Measurements from ENCODE around the gene DNAJC27.

Gene DNAJC27

DNA sequence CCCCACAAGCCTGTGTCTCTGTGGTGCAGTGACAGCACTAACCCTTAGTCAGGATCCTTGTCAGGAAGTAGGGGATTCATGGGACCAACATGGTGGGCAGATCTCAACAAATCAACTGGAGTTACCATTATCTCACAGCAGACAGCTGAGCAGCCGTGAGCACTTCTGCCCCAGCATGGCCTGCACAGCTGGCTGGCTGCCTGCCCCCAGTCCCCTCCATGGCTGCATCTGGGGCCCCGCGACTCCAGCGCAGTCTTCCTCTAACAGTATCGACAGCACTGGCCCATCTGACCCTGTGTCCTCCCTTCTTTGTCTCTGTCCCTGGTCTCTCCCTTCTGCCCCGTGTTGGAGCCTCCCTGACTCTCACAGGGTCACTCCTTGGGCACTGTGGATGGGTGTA lies 47.0 kb downstream of the DNAJC27 start:
- no peak for DNase-seq

DNA sequence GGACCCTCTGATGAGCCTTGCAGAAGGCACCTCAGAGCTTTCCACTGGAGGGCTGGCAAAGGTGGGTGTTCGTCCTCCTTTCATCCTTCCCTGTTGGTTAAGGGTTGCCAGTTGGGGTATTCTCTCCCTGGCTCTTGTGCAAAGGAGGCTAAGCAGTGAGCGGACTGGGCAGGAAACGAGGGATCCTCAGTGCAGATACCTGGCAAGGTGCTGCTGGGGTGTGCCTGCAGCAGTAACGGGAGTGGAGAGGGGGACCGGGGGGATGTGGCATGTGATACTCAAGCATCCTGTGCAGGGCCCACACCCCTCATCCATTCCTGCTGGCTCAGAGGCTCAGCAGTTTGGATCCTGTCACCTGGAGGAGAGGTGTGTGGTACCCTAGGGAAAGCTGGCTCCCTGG lies 47.5 kb downstream of the DNAJC27 start:
- DNase-seq = no peak

DNA sequence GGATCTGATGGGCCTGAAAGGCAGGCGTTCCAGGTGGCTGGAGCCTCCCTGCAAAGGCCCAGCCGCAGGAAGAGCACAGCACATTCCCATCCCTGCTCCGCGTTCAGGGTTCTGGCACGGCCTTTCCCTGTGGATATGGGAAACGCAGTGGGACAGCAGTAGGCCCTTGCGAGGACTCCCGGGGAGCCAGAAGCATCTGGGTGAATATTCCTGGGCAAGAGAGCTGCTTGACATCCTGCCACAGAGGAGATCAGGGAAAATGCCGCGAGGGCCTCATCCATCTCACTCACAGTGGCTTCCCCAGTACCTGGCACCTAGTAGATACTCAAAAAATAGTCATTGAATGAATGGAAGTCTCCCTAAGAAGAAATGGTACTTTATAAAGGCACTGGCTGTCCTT lies 48.6 kb downstream of the DNAJC27 start:
- no peak for DNase-seq

DNA sequence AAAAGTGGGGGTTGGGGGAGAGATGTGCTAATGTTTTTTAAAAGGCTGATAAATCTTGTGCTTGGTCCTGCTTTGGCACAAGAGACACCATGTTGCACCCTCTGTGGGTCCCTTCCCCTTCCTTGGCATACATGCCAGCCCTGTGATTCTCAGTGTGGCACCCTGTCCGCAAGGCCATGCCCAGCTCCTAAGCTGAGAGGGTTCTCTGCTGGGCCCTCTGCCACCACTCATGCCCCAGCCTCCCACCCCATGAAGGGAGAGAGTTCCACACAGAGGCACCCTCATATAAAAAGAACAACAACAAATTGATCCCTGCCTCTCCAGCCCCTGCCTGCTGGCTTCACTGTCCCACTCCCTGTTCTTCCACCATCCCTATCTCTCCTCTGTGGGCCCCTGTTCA lies 49.2 kb downstream of the DNAJC27 start:
- DNase-seq = no peak

DNA sequence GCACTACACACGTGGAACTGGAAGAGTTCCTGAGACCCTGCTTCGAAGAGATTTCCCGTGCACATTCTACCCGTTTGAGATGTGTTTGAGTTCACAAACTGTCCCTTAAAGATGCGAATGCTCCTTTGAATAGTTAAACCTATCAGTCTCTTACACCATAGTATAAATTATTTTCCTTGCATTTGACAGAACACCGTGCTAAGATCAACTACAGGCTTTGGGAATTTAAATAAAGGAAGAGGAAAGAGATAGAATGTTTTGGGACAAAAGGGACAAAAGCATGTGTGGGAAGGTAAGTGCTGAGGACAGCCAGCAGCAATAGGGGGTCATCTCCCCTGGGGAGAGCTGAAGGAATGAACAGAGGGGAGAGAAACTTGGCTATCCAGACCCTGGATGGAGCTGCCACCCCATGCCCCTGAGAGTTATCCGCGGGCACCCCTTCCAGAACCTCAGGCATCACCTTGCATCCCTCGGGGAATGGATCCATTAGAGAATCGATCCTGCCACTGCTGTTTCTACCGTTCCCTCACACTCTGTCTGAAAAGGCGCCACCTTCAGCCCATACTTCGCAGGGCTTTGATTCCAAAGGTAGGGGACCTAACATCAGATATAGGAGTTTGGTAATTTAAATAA lies 50.8 kb downstream of the DNAJC27 start:
- DNase-seq = peak in 1 of 2 experiments; percentile 34

DNA sequence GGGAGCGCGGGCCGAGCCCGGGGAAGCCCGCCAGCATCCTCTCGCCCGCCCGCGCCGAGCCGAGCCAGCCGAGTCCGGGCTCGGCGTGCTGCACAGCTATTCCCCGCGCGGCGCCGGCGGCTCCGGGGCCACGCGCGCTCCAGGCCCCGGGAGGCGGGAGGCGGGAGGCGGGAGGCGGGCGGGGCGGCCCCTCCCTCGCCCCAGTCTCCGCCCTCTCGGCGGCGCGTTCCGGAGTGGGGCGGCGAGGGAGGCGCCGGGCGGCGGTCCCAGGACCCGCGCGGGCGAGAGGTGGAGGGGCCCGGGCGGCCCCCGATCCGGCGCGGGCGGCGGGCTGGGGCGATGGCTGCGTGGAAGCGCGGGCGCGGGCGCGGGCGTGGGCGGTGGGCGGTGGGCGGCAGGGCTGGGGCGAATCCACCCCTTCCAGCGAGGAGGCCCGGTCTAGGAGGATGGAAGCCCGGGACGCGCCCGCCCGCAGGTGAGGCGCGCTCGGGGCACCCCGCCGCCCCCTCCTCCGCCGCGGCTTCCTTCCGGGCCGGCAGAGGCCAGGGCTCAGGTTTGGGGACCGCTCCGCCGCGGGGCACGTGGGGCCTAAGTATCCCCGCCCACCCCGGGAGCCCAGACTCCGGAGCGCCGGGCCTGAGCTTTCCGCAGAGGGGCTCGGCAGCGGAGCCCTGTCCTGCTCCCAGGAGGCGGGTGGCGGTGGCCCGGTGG lies 51.5 kb downstream of the DNAJC27 start, which contains the start of gene ADCY3:
Gene ADCY3, minus strand, starts transcription at position 140 of the 711 bp plus-strand sequence. CDS start 1,250 bp downstream, outside the sequence.
- DNase-seq = peak in 1 of 2 experiments; percentile 44

DNA sequence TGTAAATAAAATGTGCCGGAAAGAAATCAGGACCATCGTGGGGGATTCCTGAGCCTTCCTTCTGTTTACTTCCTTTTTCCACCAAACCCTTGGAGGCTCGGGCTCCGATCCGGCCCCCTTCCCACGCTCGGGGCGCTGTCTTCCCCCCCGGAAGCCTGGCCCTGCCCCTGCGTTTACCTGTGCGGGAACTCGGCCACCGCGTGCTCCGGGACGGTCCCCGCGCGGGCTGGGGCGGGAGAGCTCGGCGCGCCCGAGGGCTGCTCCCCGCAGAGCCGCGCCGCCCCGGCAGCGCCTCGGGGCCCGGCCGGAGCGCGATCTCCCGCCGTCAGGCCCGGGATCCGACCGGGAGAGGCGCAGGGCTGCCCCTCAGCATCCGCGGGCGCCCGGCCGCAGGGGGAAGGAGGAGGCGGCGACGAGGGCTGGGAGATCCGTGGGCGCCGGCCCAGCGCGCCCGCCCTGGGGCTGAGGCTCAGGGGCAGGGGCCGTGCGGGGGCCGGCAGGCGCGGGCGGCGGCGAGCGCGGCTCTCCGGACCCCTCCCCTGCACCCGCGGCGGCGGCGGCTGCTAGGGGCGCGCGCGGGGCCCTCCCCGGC lies 52.2 kb downstream of the DNAJC27 start:
- no peak for DNase-seq

DNA sequence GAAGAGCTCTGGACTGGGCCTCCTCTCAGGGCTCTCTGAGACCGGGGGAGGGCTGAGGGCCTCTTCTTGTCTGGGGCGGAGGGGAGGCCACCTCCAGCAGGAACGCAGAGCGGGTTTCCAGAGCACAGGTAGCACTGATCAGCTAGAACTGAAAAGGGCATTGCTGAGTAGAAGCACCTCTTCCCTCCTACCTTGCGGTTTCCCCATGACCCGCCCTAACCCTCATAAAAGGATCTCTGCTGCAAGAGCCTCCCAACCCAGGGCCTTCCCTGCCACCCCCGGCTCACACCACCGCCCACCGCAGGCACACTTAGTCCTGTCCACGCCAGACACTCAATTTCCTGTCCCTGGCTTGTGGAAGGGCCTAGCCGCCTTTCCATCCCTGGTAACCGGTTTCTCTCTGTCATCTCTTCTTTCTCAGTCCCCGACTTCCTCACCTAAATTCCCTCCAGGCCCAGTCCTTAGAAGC lies 52.7 kb downstream of the DNAJC27 start:
- DNase-seq = no peak

DNA sequence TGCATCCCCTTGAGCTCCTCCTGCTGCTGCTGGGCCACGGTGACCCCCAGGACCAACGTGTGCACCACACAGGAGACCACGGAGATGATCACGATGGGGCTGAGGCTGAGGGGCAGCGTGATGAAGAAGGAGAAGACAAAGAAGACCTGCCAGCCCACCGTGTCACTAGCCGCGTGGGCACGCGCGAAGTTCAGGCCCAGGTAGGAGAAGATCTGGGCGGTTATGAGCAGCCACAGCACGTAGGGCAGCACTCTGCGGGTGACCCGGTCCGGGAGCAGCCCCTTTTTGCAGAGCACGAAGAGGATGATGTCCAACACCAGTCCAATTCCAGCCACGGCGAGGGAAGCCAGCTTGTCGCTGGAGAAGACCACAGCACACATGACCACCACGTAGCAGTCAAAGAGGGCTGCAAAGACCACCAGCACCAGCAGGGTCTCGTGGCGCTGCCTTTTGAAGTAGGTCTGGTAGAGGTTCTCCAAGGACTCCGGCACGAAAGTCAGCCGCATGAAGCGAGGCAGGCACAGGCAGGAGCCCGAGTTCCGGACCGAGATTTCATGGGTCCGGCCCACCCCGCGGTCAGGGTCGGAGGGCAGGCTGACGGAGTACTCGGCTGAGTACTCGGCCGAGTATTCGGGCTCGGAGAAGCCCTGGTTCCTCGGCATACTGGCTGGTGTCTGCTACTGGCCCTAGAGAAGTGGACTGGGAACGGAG lies 53.3 kb downstream of the DNAJC27 start:
- DNase-seq = no peak

DNA sequence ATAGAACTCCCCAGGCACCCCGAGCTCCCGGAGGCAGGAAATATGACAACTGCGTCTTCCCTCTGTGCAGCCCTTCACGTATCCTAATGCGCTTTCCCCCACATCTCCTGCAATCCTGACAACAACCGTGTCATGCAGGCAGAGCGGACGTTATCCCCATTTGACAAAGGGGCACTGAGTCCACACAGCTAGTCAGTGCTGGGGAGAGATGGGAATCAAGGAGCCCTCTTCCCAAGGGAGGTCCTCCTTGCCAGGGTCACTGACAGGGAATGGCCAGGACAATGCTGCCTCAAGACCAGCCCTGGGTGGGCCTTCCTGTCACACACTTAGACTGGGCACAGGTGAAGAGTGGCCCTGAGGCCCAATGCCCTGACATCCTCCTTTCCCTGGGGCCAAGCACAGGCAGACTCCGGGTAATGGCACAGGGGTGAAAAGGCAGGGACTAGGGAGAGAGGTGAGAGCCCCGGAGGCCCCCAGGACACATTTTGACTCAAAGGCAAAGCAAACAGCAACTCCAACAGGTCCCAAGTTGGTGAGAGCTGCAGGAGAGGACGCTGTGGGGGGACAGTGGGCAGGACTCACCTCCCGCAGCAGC lies 53.9 kb downstream of the DNAJC27 start:
- DNase-seq = no peak

DNA sequence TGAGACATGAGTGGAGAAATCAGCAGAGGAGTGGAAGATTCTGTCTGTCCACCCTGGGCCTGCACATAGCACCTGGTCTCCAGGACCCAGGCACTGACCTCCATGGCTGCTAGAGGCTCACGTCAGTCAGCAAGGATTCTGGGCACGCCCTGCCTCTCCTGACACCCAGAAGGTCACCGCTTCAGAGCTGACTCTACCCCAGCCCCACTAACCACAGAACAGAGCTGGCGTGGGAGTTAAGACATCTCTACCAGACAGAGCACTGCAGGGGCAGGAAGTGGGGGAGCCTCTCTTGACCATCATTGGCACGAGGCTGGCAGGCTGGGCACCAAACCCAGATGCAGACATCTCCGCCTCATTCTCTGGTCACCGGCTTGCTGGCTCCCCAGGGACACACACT lies 54.7 kb downstream of the DNAJC27 start:
- DNase-seq = no peak

DNA sequence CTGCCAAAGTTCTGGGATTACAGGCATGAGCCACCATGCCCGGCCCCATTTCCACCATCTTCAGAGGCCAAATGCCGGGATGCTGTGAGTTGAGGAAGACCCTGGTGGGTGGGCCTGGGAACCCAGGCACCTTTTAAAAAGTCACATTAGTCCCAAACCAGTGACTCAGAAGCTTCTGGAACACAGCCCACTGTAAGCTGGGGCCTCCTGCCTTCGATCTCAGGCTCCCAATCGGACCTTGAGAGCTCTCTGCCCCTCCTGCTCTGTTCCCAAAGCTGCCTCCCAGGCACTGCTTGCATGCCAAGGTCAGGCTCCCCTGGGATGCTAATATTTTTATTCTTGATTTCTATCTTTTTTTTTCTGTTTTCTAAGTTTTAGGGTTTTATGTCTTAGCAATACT lies 56.0 kb downstream of the DNAJC27 start:
- DNase-seq = no peak

DNA sequence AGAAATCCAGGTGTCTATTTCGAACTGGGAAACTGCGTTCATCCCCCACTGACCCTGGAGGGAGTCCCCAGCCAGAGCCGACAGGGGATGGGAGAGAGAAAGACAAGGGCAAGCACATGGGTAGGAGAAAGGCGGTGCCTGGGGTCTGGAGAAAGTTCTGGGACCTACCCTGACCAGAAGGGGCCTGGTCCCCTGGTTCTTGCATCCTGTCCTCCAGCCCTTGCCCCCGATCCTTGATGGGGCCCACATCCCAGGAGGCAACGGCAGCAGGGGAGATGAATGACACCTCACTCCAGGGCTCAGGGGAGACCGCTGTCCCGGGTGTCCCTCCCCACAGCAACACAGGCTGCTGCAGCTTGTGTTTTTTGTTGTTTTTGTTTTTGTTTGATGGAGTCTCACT lies 56.6 kb downstream of the DNAJC27 start:
- no peak for DNase-seq

DNA sequence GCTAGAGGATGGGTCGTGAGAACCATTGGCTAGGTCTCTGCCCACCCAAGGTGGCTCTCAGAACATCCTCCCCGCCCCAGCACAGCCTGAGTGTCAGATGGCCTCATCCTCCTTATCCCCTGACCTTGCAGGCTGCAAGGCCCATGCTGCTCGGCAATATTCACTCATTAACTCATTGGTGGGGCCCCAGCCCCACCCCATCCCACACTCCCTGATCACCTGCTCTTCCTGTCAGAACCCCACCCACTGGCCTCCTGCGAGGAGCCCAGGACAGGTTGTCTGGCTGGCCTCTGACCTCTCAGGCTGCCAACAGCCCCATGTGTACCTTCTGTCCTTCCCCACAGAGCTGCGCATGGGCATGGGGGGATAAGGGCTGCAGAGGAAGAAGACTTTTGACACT lies 57.0 kb downstream of the DNAJC27 start:
- no peak for DNase-seq

DNA sequence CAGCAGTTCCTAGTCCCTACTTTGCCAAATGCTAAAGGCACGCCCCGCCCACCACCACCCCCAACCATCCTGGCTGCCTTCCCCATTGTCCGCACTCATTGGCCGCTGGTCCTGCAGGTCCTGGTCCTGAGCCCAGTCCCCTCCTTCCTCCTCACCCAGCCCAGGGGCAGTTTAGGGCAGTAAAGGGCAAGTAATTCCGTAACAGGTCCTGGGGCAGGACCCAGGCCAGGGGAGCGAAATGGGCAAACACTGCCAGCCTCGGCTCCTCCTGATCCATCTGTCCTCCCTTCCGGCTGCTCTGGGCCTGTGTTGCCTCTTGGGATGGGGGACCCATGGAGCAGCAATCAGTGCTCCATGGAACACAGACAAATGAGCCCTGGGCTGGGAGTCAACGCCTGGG lies 57.8 kb downstream of the DNAJC27 start:
- no peak for DNase-seq

DNA sequence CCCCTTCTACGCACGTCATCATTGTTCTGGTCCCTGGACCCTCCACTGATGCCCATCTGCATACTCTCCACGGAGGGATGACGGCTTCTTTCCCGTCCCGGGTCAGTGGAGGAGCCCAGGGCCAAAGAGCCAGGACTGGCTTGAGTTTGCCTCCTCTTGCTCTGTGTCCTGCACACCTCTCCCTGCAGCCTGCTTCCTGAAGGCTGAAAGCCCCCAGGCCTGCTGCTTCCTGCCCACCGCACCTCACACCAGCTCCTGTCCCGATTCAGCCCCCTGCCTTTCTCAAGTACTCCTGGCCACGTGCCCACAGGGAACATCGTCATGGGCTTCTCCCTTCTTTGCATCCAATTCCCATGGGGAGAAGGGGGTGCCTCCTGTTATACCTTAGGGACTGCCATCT lies 58.8 kb downstream of the DNAJC27 start:
- DNase-seq = no peak

DNA sequence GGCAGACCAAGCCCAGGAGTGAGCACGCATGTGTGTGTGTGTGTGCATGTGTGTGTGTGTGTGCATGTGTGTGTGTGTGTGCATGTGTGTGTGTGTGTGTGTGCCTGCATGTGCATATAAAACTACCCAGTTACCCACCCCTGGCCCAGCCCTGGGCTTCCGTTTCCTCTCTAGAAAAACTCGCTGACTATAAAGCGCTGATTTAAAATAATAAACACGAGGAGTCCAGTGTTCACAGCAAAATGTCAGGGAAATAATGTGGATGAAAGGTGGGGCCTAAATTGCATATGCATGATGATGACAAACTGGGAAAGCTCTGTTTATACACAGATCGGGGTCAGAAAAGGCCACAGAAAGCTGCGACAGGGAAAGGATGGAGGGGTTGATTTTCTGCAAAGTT lies 59.2 kb downstream of the DNAJC27 start:
- DNase-seq = no peak

DNA sequence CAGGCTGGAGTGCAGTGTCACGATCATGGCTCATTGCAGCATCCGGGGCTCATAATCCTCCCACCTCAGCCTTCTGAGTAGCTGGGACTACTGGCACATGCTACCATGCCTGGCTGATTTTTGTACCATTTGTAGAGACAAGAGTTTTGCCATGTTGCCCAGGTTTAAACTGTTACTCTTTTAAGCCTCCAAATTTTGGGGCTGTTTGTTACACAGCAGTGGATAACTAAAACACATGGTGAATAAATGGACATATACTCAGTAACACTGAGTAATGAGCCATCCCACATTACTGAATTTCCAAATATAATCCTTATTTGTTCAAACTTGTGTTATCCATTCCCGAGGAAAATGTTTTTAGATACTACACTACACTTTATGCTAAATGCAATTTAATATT lies 61.5 kb downstream of the DNAJC27 start:
- no peak for DNase-seq

DNA sequence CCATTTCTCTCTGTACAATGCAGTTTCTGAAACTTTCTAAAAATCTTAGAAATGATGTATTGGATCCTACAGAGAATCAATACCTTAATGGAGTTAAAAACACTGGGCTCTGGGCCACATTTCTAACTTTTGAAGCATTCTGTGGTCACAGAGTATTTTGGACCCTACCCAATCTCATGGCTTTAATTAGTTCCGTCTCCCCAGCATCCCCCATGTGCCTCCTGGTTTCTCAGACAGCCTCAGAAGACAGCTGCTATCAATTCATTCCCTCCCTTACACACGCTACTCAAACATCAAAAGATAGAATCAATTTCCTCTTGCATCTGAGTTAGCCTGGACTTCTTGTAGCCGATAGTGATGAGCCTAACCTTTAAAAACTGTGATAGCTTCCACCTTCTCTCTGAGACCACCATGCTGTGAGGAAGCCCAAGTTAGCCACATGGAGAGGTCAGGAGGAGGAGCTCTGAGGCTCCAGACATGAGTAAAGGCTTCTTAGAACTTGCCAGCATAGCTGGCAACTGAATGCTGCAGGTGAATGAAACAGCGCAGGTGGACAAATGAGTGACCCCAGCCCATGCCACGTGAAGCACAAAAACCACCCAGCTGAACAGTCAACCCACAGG lies 62.1 kb downstream of the DNAJC27 start:
- no peak for DNase-seq

DNA sequence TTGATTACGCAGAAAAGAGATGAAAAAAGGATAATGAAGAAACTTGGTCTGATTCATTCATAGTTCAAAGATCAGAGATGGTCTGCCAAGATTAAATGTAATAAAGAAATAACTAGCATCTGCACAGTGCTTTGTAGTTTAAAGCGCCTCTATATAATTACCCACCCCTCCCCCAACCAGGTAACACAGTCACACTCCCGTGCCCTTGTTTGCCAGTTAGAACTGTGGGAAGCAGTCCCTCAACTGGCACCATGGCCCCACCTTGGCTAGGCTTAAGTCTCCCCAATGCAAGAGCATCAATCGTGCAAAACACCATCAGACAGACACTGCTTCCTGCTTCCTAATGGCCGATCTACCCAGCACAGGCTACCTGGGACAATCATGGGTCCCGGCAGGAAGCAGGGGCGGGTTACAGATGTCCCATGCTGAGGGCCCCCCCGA lies 63.3 kb downstream of the DNAJC27 start:
- no peak for DNase-seq

DNA sequence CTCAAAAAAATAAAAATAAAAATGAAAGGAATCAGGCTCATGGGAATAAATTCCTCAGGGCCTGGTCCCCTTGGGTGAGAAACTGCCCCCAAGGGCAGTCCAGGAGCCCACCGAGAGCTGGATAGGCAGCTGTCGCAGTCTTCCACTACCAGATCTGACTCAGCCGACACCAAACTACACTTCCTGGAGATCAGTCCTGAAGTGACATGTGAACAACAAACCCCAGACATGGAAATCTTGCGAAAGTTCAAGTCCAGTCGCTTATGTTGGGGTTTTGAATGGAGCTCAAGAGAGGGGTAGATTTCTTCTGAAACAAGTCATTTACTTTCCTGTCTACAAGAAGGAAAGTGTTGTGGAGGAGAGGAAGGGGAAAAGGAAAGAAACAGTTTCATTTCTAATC lies 64.6 kb downstream of the DNAJC27 start:
- DNase-seq = no peak

DNA sequence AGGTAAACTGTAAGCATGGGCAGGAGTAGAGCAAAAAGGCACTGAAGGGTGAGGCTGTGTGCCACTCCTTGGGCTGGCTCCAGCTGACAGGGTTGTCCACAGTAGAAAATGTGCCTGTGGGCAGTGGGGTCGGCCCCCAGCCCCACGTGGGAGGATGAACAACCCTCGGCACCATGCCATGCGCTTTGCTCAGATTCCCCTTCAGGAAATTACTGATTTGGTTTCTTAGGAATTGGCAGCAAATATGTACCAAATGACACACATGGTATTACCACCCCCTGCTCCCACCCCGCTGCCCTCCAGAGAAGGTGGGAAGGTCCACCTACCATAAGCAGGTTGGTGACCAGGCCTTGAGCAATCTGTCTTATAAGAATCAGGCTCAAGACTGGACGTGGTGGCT lies 65.3 kb downstream of the DNAJC27 start:
- no peak for DNase-seq

All from SW 1271 (cell line).